Tibial nerve (tissue), 4 donors: Measurements from ENCODE around the gene CYP2J2.

Experiments
- CTCF ChIP-seq, 5 experiments: fragments of 200-600 bp in 3 of 5; fragments of 450-650 bp in 2 of 5; sonication (generic) in 3 of 5; IDR thresholded peaks; one replicate each; pipeline ENCODE4 v1.5.1; 2016 to 2019; ENCODE audit warnings: antibody characterized with exemption in 5 of 5, mild to moderate bottlenecking in 3 of 5, moderate library complexity in 2 of 5
- EP300 ChIP-seq, 2 donors: sonication (generic); formaldehyde crosslinking; IDR thresholded peaks; one replicate each; pipeline ENCODE4 v1.6.1; 2017; ENCODE audit warnings: antibody characterized with exemption in 2 of 2, mild to moderate bottlenecking in 1 of 2
- POLR2A ChIP-seq, 2 donors: fragments of 450-650 bp; IDR thresholded peaks; one replicate each; pipeline ENCODE4 v1.6.1; 2017; ENCODE audit warnings: antibody characterized with exemption in 2 of 2, mild to moderate bottlenecking in 2 of 2, moderate library complexity in 2 of 2

DNA sequence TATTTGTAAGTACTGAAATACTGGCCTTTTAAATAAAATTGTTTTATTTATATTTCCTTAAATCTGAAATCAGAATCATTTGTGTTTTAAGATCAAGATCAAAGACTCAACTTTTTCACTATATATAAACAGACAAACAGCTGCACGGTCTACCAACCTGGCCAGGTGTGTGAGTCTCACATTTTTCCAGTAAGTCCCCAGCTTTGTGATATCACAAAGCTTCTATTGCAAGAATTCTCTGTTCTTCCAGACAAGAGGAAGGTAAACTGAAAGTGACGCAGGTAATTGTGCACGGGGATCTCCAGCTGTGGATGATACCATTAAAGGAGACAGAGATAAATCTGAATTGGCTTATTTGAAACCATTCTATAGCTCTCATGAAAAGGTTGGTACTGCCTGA, 41.2 kb upstream of the CYP2J2 start:
- TF ChIP-seq CTCF (IDR thresholded peaks at IDR 0.05): no peak
- no peak for TF ChIP-seq EP300 (IDR thresholded peaks at IDR 0.05)
- TF ChIP-seq POLR2A (IDR thresholded peaks at IDR 0.05): no peak
